Airway epithelial cell (primary cell): ENCODE results near the gene C16orf89. TPM values are rescaled to one million over a fixed set of nuclear protein-coding genes. Genes with fewer than 3 reads are reported as not detected.

Experiments used
- total RNA-seq: library from RNA; depleted of rRNA; stranded (reverse); fragments of >200 nt; gene quantifications from 2 replicates; pipeline ENCODE4 v1.2.3, GENCODE V29; 2015

C16orf89 gene
- total RNA-seq: not detected in 2 replicates

GRCh38 chr16:5065813-5066212, at the start of gene C16orf89:
TSS of gene C16orf89 (minus strand) at chr16:5065956. CDS start at chr16:5065908, 48 bp downstream.

GRCh38 chr16:5097470-5098220, 31.9 kb upstream of the C16orf89 start, which contains the start of gene EEF2KMT:
TSS of gene EEF2KMT (minus strand) at chr16:5097795. CDS start at chr16:5097739, 56 bp downstream.

GRCh38 chr16:5071681-5072333, 6.1 kb upstream of the C16orf89 start, which contains the start of gene ALG1:
TSS of gene ALG1 (plus strand) at chr16:5071843. CDS start at chr16:5071850, 7 bp downstream.

GRCh38 chr16:5033256-5034166, 32.2 kb downstream of the C16orf89 start, which contains the start of gene NAGPA:
TSS of gene NAGPA (minus strand) at chr16:5033935. CDS start at chr16:5033914, 21 bp downstream.

Other genes with a start within 250 kb of the C16orf89 start
- 31.1 and 33.6 TPM in 2 replicates for gene GLYR1, start 218.7 kb downstream of the C16orf89 start, total RNA-seq
- gene UBN1, start 218.5 kb downstream of the C16orf89 start, total RNA-seq: 28.9 and 31.5 TPM in 2 replicates
- 222 and 252 TPM in 2 replicates for gene PPL, start 128.8 kb downstream of the C16orf89 start, total RNA-seq
- 0.07 and 0.09 TPM in 2 replicates for gene SEC14L5, start 107.6 kb downstream of the C16orf89 start, total RNA-seq
- gene NAGPA, start 32.0 kb downstream of the C16orf89 start, total RNA-seq: 19.6 and 27.5 TPM in 2 replicates
- gene ALG1, start 5.9 kb upstream of the C16orf89 start, total RNA-seq: 18.7 and 22.5 TPM in 2 replicates
- 15.1 and 15.4 TPM in 2 replicates for gene EEF2KMT, start 31.8 kb upstream of the C16orf89 start, total RNA-seq